VCaP (cell line): Measurements from ENCODE around the gene TAF3.

Experiments
- H3K27ac ChIP-seq: fragments of 450-650 bp; 2 replicates; pipeline ENCODE4 v1.5.1; 2017
- TF ChIP-seq, protein P1 (sequence below): fragments of 450-650 bp; conservative IDR thresholded peaks from 2 replicates; pipeline ENCODE4 v1.5.1; 2017; ENCODE audit warnings: mild to moderate bottlenecking, moderate library complexity

TAF3 gene

DNA sequence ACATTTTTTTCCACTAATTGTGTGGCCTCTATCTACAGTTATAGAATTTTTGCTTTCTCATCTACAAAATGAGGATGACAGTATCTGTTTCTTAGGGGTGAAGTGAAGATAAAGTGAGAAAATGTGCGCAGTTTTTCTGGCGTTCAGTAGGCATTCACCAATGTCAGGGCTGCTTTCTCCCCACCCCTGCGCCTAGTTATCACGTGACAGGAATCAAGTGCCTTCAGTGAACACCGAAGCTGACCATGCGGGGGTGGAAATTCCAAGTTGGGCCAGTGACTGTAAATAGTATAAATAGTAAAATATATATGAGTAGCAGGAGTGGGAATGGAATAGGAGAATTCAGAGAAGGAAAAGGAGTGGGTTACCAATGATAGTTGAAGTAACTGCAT is 77.4 kb downstream of the TAF3 start:
- no peak overlapping the region for H3K27ac ChIP-seq
- TF ChIP-seq, protein P1, sequence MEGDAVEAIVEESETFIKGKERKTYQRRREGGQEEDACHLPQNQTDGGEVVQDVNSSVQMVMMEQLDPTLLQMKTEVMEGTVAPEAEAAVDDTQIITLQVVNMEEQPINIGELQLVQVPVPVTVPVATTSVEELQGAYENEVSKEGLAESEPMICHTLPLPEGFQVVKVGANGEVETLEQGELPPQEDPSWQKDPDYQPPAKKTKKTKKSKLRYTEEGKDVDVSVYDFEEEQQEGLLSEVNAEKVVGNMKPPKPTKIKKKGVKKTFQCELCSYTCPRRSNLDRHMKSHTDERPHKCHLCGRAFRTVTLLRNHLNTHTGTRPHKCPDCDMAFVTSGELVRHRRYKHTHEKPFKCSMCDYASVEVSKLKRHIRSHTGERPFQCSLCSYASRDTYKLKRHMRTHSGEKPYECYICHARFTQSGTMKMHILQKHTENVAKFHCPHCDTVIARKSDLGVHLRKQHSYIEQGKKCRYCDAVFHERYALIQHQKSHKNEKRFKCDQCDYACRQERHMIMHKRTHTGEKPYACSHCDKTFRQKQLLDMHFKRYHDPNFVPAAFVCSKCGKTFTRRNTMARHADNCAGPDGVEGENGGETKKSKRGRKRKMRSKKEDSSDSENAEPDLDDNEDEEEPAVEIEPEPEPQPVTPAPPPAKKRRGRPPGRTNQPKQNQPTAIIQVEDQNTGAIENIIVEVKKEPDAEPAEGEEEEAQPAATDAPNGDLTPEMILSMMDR, result no peak

DNA sequence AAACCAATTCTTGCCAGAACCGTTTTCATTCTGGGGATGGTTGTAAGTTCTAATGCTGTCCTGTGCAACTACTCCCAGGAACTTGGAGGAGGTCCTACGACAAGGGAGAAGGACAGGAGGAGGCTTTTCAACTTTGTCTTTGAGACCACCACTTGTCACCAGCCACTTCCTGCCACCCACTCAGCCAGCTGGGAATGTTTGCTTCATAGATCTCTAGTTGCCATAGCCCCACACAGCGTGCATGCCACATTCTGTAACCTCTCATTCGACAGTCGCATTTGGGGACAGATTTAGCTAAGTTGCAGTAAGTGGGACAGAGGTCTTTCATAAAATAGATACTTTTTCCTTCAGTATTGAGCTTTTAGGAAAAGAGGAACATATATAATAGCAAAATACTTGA is 78.0 kb downstream of the TAF3 start:
- no peak overlapping the region for H3K27ac ChIP-seq
- TF ChIP-seq, protein P1, result no peak

DNA sequence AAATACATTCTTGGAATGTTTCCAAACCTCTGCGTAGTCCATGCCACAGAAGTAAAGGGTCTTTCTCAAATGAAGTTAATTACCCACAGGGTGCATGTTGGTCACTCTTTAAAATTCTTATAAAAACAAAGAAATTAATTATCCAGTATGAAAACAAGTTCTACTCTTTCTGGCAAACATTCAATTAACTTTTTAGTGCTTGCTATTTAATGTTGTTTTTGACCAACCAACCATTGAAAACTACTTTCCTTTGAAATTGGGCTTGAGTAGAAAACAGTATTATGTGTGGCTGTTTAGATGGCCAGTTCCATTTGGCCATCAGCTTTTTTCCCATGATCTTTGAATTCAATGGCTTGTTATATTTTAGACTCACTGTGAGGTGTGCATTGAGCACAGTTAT is 83.0 kb downstream of the TAF3 start:
- H3K27ac ChIP-seq, result no peak overlapping the region
- TF ChIP-seq, protein P1, result no peak

DNA sequence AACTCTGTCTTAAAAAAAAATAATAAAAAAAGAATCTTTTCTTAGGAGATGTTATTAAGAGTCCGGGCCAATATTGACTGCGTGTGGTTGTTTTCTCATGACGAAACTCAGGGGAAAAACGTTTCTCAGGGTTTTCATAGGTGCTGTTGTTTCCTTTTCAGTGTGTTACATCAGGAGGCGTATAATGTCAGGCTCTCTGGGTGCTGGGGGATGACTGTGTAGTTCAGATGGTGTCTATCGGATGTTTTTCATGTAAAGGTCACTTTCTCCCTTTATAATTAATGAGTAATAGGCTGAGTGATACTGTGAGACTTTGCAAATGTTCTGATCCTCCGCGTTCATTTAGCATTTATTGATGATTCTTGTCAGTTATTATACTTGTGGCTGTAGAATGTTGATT is 84.1 kb downstream of the TAF3 start:
- no peak overlapping the region for H3K27ac ChIP-seq
- TF ChIP-seq, protein P1, result no peak

DNA sequence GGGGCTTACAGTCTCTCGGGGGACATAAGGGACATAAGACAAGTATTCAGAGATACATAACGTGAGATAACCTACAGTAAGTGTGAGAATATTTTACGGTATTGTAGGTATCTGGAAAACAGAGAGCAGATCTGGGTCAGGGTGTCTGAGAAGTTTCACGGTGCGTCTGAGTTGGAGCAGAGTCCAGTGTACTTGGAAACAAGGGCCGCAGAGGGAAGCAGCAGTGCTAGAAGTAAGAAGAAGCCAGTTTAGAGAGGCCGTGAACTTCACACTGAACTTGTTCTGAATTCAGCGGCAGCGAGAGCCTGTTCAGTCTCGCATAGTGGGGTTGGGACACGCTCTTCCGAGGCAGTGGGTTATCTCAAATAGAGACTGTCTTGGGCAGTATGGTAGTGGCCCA is 85.5 kb downstream of the TAF3 start:
- TF ChIP-seq, protein P1, result no peak
- no peak overlapping the region for H3K27ac ChIP-seq

DNA sequence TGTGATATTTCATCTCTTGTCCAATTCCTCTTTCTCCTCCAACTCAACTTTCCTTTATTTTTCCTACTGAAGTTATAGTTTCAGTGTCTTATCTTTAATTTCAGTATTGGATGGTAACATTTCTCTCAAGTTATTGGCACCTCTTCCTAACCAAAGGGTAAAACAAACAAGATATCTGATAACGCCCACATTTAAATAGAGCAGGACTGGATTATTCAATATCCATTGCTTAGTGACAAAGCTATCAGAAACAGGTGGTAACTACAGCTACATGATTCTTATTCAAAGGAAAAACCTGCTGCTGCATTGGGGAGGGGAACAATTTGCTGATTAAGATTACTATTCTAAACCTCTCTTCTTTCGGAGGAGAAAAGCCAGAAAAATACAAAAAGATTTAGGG is 87.8 kb downstream of the TAF3 start:
- TF ChIP-seq, protein P1, result no peak
- no peak overlapping the region for H3K27ac ChIP-seq

DNA sequence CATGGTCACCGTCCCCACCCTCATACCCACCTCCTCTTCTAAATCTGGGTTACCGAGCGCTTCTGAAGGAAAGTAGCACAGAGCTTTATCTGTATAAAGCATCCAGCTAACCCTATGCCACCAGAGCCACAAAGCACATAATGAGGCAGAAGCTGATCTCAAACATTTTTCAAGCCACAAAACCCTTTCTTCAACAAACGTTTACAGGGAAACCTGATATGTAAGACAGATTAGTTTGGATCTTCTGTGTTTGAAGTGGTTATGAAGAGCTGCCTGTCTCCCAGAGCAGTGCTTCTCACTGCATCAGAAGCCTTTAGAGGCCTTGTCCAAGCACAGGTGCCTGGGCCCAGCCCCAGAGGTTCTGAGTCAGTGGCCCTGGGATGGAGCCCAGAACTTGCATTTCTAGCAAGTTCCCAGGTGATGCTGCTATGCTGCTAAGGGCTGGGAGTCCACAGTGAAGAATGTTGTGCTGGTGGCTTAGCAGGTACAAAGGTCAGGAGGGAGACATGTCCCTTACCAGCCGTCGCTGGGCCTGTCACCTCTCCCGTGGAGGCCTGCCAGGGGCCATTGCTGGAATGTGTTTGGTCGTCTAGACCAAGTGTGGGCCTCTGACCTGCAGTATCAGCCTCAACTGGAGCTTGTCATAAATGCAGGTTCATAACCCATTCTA is 90.4 kb downstream of the TAF3 start:
- TF ChIP-seq, protein P1, result no peak
- no peak overlapping the region for H3K27ac ChIP-seq
